ENCODE data around the gene PHC2. TPM values are rescaled to one million over a fixed set of nuclear protein-coding genes. Genes with fewer than 3 reads are reported as not detected.

The PHC2 gene
- total and polyA plus RNA-seq, 9 of the 15 experiments (the other 6 are each of a cell fraction or from before 2014, with no cell fraction given) = 3.1 to 67.6 (median 34.6) TPM

DNA sequence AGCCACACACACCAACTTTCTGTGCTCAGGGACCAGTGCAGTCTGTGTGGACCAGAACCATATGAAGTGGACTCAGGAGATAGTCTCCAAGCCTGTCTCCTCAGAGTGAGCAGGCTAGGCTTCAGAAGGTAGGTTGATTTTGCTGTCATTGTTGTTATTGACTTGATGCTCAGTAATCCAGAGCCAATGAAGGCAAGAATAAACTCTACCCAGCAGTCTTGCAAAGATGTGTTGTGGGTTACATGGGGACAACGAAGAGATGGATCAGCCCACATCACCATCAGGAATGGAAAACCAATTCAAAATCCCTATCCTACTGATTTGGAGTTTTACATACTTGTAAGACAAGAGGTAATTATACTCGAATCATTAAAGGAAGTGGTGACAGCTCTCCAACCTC, 37.4 kb downstream of the PHC2 start:
- Histone ChIP-seq H3K9me1 (ENCODE audit: control insufficient read depth, insufficient read depth, low read length) (no peaks in the 10 kb centered on the region), H3K4me1 (replicated peaks in 1 of 2; ENCODE audit: control insufficient read depth in 2 of 2, insufficient read depth in 2 of 2, low read length in 2 of 2) (peaks cover 5 to 25% of the 10 kb centered on the region in 2 experiments; a peak in 4 of 5 replicates), H2AFZ (ENCODE audit: low read depth, low read length) (no peak overlapping the region), H4K20me1 (replicated peaks; ENCODE audit: control insufficient read depth, insufficient read depth, low read length) (no peaks in the 10 kb centered on the region), H3K4me2 (ENCODE audit: insufficient read depth, low read length) (no peak overlapping the region), H3K79me2 (ENCODE audit: control insufficient read depth, insufficient read depth, low read length) (no peaks in the 10 kb centered on the region), H3K27me3 (ENCODE audit: control insufficient read depth in 2 of 2, insufficient read depth in 2 of 2, low read length in 2 of 2) (peaks cover 0 to 9% of the 10 kb centered on the region in 2 experiments; a peak in 2 of 5 replicates), H3K27ac (ENCODE audit: extremely low read depth, low read depth, low read length) (no peak overlapping the region), H3K9me3 (replicated peaks; ENCODE audit: control insufficient read depth, insufficient read depth, low read depth, low read length) (no peaks in the 10 kb centered on the region), H3K4me3 (no peak overlapping the region), H3K36me3 (ENCODE audit: control insufficient read depth, insufficient read depth, low read length) (no peaks in the 10 kb centered on the region), H3K9ac (ENCODE audit: insufficient read depth in 1 of 2, low read depth in 2 of 2, low read length in 2 of 2) (no peak overlapping the region)
- ChIA-PET POLR2A (interaction anchor here (2.2 kb wide), 1 partner anchor 22 kb away, joined by 6 read pairs; no protein-coding TSS in a partner anchor), CTCF (ENCODE audit: low intra/inter-chr PET ratio) (no interaction called here)
- DNase-seq (ENCODE audit: extremely low read depth in 1 of 4, low spot score in 3 of 4) (no peak), FAIRE-seq (no peak), ATAC-seq (no peak)
- BruUV-seq (replicated peaks) = no TSS peak
- intact Hi-C loops (cut with micrococcal nuclease) = no loop called here
- in situ Hi-C loops (cut with MboI) = no loop called here
- WGBS (ENCODE audit: insufficient coverage, low coverage, missing lambda C conversion rate) = 2% methylated on average over 2 of the region's 2 CpGs
- TF ChIP-seq MAZ (CRISPR knock-in tag; conservative IDR thresholded peaks at IDR 0.05 in 1 of 2, IDR thresholded peaks at IDR 0.05 in 1 of 2) = no peak
- no peak for TF ChIP-seq MYBL2 (IDR thresholded peaks at IDR 0.05; ENCODE audit: low read depth)
- no peak for TF ChIP-seq MYBL2 (CRISPR knock-in tag; IDR thresholded peaks at IDR 0.05; ENCODE audit: borderline replicate concordance)
- TF ChIP-seq E2F3 (CRISPR knock-in tag; IDR thresholded peaks at IDR 0.05) = no peak
- TF ChIP-seq, protein P1, sequence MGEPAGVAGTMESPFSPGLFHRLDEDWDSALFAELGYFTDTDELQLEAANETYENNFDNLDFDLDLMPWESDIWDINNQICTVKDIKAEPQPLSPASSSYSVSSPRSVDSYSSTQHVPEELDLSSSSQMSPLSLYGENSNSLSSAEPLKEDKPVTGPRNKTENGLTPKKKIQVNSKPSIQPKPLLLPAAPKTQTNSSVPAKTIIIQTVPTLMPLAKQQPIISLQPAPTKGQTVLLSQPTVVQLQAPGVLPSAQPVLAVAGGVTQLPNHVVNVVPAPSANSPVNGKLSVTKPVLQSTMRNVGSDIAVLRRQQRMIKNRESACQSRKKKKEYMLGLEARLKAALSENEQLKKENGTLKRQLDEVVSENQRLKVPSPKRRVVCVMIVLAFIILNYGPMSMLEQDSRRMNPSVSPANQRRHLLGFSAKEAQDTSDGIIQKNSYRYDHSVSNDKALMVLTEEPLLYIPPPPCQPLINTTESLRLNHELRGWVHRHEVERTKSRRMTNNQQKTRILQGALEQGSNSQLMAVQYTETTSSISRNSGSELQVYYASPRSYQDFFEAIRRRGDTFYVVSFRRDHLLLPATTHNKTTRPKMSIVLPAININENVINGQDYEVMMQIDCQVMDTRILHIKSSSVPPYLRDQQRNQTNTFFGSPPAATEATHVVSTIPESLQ (CRISPR knock-in tag; IDR thresholded peaks at IDR 0.05) = no peak
- TF ChIP-seq, protein P2, sequence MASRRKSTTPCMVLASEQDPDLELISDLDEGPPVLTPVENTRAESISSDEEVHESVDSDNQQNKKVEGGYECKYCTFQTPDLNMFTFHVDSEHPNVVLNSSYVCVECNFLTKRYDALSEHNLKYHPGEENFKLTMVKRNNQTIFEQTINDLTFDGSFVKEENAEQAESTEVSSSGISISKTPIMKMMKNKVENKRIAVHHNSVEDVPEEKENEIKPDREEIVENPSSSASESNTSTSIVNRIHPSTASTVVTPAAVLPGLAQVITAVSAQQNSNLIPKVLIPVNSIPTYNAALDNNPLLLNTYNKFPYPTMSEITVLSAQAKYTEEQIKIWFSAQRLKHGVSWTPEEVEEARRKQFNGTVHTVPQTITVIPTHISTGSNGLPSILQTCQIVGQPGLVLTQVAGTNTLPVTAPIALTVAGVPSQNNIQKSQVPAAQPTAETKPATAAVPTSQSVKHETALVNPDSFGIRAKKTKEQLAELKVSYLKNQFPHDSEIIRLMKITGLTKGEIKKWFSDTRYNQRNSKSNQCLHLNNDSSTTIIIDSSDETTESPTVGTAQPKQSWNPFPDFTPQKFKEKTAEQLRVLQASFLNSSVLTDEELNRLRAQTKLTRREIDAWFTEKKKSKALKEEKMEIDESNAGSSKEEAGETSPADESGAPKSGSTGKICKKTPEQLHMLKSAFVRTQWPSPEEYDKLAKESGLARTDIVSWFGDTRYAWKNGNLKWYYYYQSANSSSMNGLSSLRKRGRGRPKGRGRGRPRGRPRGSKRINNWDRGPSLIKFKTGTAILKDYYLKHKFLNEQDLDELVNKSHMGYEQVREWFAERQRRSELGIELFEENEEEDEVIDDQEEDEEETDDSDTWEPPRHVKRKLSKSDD (conservative IDR thresholded peaks at IDR 0.05; ENCODE audit: low read length) = no peak
- TF ChIP-seq, protein P3, sequence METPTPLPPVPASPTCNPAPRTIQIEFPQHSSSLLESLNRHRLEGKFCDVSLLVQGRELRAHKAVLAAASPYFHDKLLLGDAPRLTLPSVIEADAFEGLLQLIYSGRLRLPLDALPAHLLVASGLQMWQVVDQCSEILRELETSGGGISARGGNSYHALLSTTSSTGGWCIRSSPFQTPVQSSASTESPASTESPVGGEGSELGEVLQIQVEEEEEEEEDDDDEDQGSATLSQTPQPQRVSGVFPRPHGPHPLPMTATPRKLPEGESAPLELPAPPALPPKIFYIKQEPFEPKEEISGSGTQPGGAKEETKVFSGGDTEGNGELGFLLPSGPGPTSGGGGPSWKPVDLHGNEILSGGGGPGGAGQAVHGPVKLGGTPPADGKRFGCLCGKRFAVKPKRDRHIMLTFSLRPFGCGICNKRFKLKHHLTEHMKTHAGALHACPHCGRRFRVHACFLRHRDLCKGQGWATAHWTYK (CRISPR knock-in tag; IDR thresholded peaks at IDR 0.05) = no peak
- TF ChIP-seq ZNF217 (CRISPR knock-in tag; IDR thresholded peaks at IDR 0.05) = no peak
- TF ChIP-seq NFE2L1 (tag; IDR thresholded peaks at IDR 0.05; ENCODE audit: borderline replicate concordance, low read depth) = no peak
- TF ChIP-seq, protein P4, sequence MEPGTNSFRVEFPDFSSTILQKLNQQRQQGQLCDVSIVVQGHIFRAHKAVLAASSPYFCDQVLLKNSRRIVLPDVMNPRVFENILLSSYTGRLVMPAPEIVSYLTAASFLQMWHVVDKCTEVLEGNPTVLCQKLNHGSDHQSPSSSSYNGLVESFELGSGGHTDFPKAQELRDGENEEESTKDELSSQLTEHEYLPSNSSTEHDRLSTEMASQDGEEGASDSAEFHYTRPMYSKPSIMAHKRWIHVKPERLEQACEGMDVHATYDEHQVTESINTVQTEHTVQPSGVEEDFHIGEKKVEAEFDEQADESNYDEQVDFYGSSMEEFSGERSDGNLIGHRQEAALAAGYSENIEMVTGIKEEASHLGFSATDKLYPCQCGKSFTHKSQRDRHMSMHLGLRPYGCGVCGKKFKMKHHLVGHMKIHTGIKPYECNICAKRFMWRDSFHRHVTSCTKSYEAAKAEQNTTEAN (CRISPR knock-in tag; IDR thresholded peaks at IDR 0.05) = no peak
- TF ChIP-seq, protein P5, sequence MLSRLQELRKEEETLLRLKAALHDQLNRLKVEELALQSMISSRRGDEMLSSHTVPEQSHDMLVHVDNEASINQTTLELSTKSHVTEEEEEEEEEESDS (CRISPR knock-in tag; IDR thresholded peaks at IDR 0.05) = no peak
- no peak for TF ChIP-seq HLTF (IDR thresholded peaks at IDR 0.05)
- TF ChIP-seq MCM3 (IDR thresholded peaks at IDR 0.05) = no peak

All from K562 (cell line).